ENCODE results near the gene MARCOL. TPM values are rescaled to one million over a fixed set of nuclear protein-coding genes. Genes with fewer than 3 reads are reported as not detected.

MARCOL gene
- total RNA-seq (not detected), polyA plus RNA-seq (not detected)
- long read RNA-seq, donor 1: 0 reads
- long read RNA-seq, donor 2: 0 reads
- long read RNA-seq, donor 3: 0 reads
- long read RNA-seq, donor 4: 0 reads
- long read RNA-seq, donor 5: 0 reads
- long read RNA-seq, donor 6: 0 reads
- long read RNA-seq, donor 7: 0 reads
- long read RNA-seq, donor 8: 0 reads
- long read RNA-seq, donor 9: 0 reads
- long read RNA-seq, donor 10: 0 reads

DNA sequence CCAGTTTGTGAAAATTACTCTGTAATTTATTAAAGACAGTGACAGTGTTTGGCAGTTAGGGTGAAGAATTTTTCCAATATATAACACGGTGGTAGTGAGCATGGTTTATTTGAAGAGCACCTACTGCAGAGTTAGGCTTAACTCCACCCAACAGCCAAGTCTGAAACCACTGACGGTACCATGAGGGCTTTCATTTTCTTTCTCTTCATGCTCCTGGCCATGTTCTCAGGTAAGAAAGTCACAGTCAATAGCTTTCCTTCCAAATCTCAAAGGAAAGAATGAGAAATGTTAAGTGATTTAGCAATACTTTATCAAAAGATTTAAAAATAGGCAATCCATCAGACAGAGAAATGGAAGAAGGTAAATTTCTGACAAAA, at the start of gene MARCOL:
Gene MARCOL (plus strand): TSS at position 108 of the 377 bp plus-strand sequence. CDS start 73 bp downstream, at position 181.
- no peaks in the 10 kb centered on the region for H3K36me3 ChIP-seq (ENCODE audit: control insufficient read depth in 2 of 2, insufficient read depth in 2 of 2, low read length in 1 of 2)
- no peak within 1 kb of the TSS for H3K4me3 ChIP-seq (ENCODE audit: low read length in 2 of 2)
- DNase-seq (ENCODE audit: low read depth in 6 of 9, low spot score in 9 of 9): no peak
- no peak within 1 kb of the TSS for H3K27ac ChIP-seq (ENCODE audit: low read depth in 1 of 2, low read length in 1 of 2)
- H3K9me3 ChIP-seq (ENCODE audit: control insufficient read depth in 2 of 2, insufficient read depth in 1 of 2, low read length in 1 of 2): no peaks in the 10 kb centered on the region
- no peaks in the 10 kb centered on the region for H3K27me3 ChIP-seq (ENCODE audit: control insufficient read depth in 2 of 2, insufficient read depth in 1 of 2, low read length in 1 of 2)
- H3K4me1 ChIP-seq (ENCODE audit: control insufficient read depth in 2 of 2, insufficient read depth in 2 of 2, low read length in 2 of 2): no peaks in the 10 kb centered on the region
- 73% methylated on average over 2 of the region's 2 CpGs for WGBS

GRCh38 chr5:148191010-148191409, 47.3 kb upstream of the MARCOL start:
- no peaks in the 10 kb centered on the region for H3K36me3 ChIP-seq (ENCODE audit: control insufficient read depth in 2 of 2, insufficient read depth in 2 of 2, low read length in 1 of 2)
- H3K4me1 ChIP-seq (ENCODE audit: control insufficient read depth in 2 of 2, insufficient read depth in 2 of 2, low read length in 2 of 2): no peaks in the 10 kb centered on the region
- H3K4me3 ChIP-seq (ENCODE audit: low read length in 2 of 2): no peak overlapping the region
- no peaks in the 10 kb centered on the region for H3K27me3 ChIP-seq (ENCODE audit: control insufficient read depth in 2 of 2, insufficient read depth in 1 of 2, low read length in 1 of 2)
- no peaks in the 10 kb centered on the region for H3K9me3 ChIP-seq (ENCODE audit: control insufficient read depth in 2 of 2, insufficient read depth in 1 of 2, low read length in 1 of 2)
- no peak for DNase-seq (ENCODE audit: low read depth in 6 of 9, low spot score in 9 of 9)
- WGBS: 71% methylated on average over 1 of the region's 1 CpG
- H3K27ac ChIP-seq (ENCODE audit: low read depth in 1 of 2, low read length in 1 of 2): no peak overlapping the region

DNA sequence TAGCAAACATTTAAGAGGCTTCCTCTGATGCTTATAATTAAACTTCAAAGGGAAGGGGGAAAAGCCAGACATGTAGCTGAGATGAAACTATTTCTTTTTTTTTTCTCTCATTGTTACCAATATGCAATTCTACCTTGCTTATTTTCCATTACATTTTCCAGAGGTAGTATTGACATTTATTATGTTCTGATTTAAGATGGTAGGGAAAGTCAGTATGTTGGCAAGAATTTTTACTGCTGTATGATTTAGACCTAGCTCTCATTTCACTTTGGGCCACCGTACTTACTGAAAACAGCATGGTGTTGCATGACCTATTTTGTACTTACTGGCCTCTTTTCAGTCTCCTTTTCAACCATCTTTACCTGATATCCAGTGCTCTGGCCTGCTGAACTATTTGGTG, 45.1 kb upstream of the MARCOL start:
- WGBS: 98% methylated on average over 1 of the region's 1 CpG
- Histone ChIP-seq H3K27me3 (ENCODE audit: control insufficient read depth in 2 of 2, insufficient read depth in 1 of 2, low read length in 1 of 2) (no peaks in the 10 kb centered on the region), H3K36me3 (ENCODE audit: control insufficient read depth in 2 of 2, insufficient read depth in 2 of 2, low read length in 1 of 2) (no peaks in the 10 kb centered on the region), H3K9me3 (ENCODE audit: control insufficient read depth in 2 of 2, insufficient read depth in 1 of 2, low read length in 1 of 2) (no peaks in the 10 kb centered on the region), H3K27ac (ENCODE audit: low read depth in 1 of 2, low read length in 1 of 2) (no peak overlapping the region), H3K4me3 (ENCODE audit: low read length in 2 of 2) (no peak overlapping the region), H3K4me1 (ENCODE audit: control insufficient read depth in 2 of 2, insufficient read depth in 2 of 2, low read length in 2 of 2) (no peaks in the 10 kb centered on the region)
- DNase-seq (ENCODE audit: low read depth in 6 of 9, low spot score in 9 of 9): no peak

DNA sequence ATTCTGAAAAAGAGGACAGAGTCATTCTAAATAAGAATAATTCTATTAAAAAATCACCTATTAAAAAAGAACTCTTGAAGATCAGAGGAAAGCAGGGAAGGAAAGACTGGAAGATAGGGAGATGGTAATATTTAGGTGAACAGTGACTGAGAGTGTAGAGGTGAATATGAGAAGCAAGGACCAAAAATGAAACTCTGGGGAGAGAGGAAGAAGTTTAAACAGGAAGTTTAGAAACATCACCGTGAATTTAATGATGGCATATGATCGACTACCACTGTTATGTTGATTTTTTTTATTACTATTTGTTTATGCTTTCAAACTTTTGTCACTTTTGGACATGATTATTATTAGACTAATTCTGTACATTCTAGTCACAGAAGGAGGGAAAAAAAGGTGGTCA, 37.2 kb upstream of the MARCOL start:
- Histone ChIP-seq H3K9me3 (ENCODE audit: control insufficient read depth in 2 of 2, insufficient read depth in 1 of 2, low read length in 1 of 2) (no peaks in the 10 kb centered on the region), H3K4me3 (ENCODE audit: low read length in 2 of 2) (no peak overlapping the region), H3K27me3 (ENCODE audit: control insufficient read depth in 2 of 2, insufficient read depth in 1 of 2, low read length in 1 of 2) (no peaks in the 10 kb centered on the region), H3K4me1 (ENCODE audit: control insufficient read depth in 2 of 2, insufficient read depth in 2 of 2, low read length in 2 of 2) (no peaks in the 10 kb centered on the region), H3K27ac (ENCODE audit: low read depth in 1 of 2, low read length in 1 of 2) (no peak overlapping the region), H3K36me3 (ENCODE audit: control insufficient read depth in 2 of 2, insufficient read depth in 2 of 2, low read length in 1 of 2) (no peaks in the 10 kb centered on the region)
- WGBS: 70% methylated on average over 2 of the region's 2 CpGs
- DNase-seq (ENCODE audit: low read depth in 6 of 9, low spot score in 9 of 9): no peak

GRCh38 chr5:148202531-148203203, 35.7 kb upstream of the MARCOL start, which contains the start of gene SPINK6:
Gene SPINK6 (plus strand): TSS chr5:148203042. CDS start chr5:148203097, 55 bp downstream.
- no peak within 1 kb of the TSS for H3K4me3 ChIP-seq (ENCODE audit: low read length in 2 of 2)
- H3K36me3 ChIP-seq (ENCODE audit: control insufficient read depth in 2 of 2, insufficient read depth in 2 of 2, low read length in 1 of 2): no peaks in the 10 kb centered on the region
- H3K27me3 ChIP-seq (ENCODE audit: control insufficient read depth in 2 of 2, insufficient read depth in 1 of 2, low read length in 1 of 2): no peaks in the 10 kb centered on the region
- DNase-seq (ENCODE audit: low read depth in 6 of 9, low spot score in 9 of 9): no peak
- no peaks in the 10 kb centered on the region for H3K9me3 ChIP-seq (ENCODE audit: control insufficient read depth in 2 of 2, insufficient read depth in 1 of 2, low read length in 1 of 2)
- 97% methylated on average over 2 of the region's 2 CpGs for WGBS
- H3K27ac ChIP-seq (ENCODE audit: low read depth in 1 of 2, low read length in 1 of 2): no peak within 1 kb of the TSS
- H3K4me1 ChIP-seq (ENCODE audit: control insufficient read depth in 2 of 2, insufficient read depth in 2 of 2, low read length in 2 of 2): no peaks in the 10 kb centered on the region

- Histone ChIP-seq H3K4me1 (ENCODE audit: control insufficient read depth in 2 of 2, insufficient read depth in 2 of 2, low read length in 2 of 2) (no peaks in the 10 kb centered on the region), H3K36me3 (ENCODE audit: control insufficient read depth in 2 of 2, insufficient read depth in 2 of 2, low read length in 1 of 2) (no peaks in the 10 kb centered on the region), H3K9me3 (ENCODE audit: control insufficient read depth in 2 of 2, insufficient read depth in 1 of 2, low read length in 1 of 2) (no peaks in the 10 kb centered on the region), H3K4me3 (ENCODE audit: low read length in 2 of 2) (no peak overlapping the region), H3K27me3 (ENCODE audit: control insufficient read depth in 2 of 2, insufficient read depth in 1 of 2, low read length in 1 of 2) (no peaks in the 10 kb centered on the region), H3K27ac (ENCODE audit: low read depth in 1 of 2, low read length in 1 of 2) (no peak overlapping the region)
- DNase-seq (ENCODE audit: low read depth in 6 of 9, low spot score in 9 of 9): no peak
- 95% methylated on average over 4 of the region's 4 CpGs for WGBS
Observed at GRCh38 chr5:148205044-148205806, 33.1 kb upstream of the MARCOL start.

- H3K36me3 ChIP-seq (ENCODE audit: control insufficient read depth in 2 of 2, insufficient read depth in 2 of 2, low read length in 1 of 2): no peaks in the 10 kb centered on the region
- no peaks in the 10 kb centered on the region for H3K4me1 ChIP-seq (ENCODE audit: control insufficient read depth in 2 of 2, insufficient read depth in 2 of 2, low read length in 2 of 2)
- no peak for DNase-seq (ENCODE audit: low read depth in 6 of 9, low spot score in 9 of 9)
- H3K9me3 ChIP-seq (ENCODE audit: control insufficient read depth in 2 of 2, insufficient read depth in 1 of 2, low read length in 1 of 2): no peaks in the 10 kb centered on the region
- WGBS: 93% methylated on average over 1 of the region's 1 CpG
- no peaks in the 10 kb centered on the region for H3K27me3 ChIP-seq (ENCODE audit: control insufficient read depth in 2 of 2, insufficient read depth in 1 of 2, low read length in 1 of 2)
- H3K4me3 ChIP-seq (ENCODE audit: low read length in 2 of 2): no peak overlapping the region
- no peak overlapping the region for H3K27ac ChIP-seq (ENCODE audit: low read depth in 1 of 2, low read length in 1 of 2)
Observed at GRCh38 chr5:148205865-148206264, 32.5 kb upstream of the MARCOL start.

GRCh38 chr5:148206620-148207019, 31.7 kb upstream of the MARCOL start:
- 95% methylated on average over 1 of the region's 1 CpG for WGBS
- Histone ChIP-seq H3K27ac (ENCODE audit: low read depth in 1 of 2, low read length in 1 of 2) (no peak overlapping the region), H3K4me1 (ENCODE audit: control insufficient read depth in 2 of 2, insufficient read depth in 2 of 2, low read length in 2 of 2) (no peaks in the 10 kb centered on the region)

GRCh38 chr5:148208226-148208625, 30.1 kb upstream of the MARCOL start:
- no peaks in the 10 kb centered on the region for H3K4me1 ChIP-seq (ENCODE audit: control insufficient read depth in 2 of 2, insufficient read depth in 2 of 2, low read length in 2 of 2)
- H3K27ac ChIP-seq (ENCODE audit: low read depth in 1 of 2, low read length in 1 of 2): no peak overlapping the region

More at GRCh38 chr5:148206620-148207019, 31.7 kb upstream of the MARCOL start:
- Histone ChIP-seq H3K36me3 (ENCODE audit: control insufficient read depth in 2 of 2, insufficient read depth in 2 of 2, low read length in 1 of 2) (no peaks in the 10 kb centered on the region), H3K27me3 (ENCODE audit: control insufficient read depth in 2 of 2, insufficient read depth in 1 of 2, low read length in 1 of 2) (no peaks in the 10 kb centered on the region), H3K4me3 (ENCODE audit: low read length in 2 of 2) (no peak overlapping the region), H3K9me3 (ENCODE audit: control insufficient read depth in 2 of 2, insufficient read depth in 1 of 2, low read length in 1 of 2) (no peaks in the 10 kb centered on the region)
- no peak for DNase-seq (ENCODE audit: low read depth in 6 of 9, low spot score in 9 of 9)

More at GRCh38 chr5:148208226-148208625, 30.1 kb upstream of the MARCOL start:
- Histone ChIP-seq H3K4me3 (ENCODE audit: low read length in 2 of 2) (no peak overlapping the region), H3K9me3 (ENCODE audit: control insufficient read depth in 2 of 2, insufficient read depth in 1 of 2, low read length in 1 of 2) (no peaks in the 10 kb centered on the region), H3K36me3 (ENCODE audit: control insufficient read depth in 2 of 2, insufficient read depth in 2 of 2, low read length in 1 of 2) (no peaks in the 10 kb centered on the region), H3K27me3 (ENCODE audit: control insufficient read depth in 2 of 2, insufficient read depth in 1 of 2, low read length in 1 of 2) (no peaks in the 10 kb centered on the region)
- no peak for DNase-seq (ENCODE audit: low read depth in 6 of 9, low spot score in 9 of 9)

Data from thymus (tissue), 14 donors.